Measurements from ENCODE around the gene SDK2.

The SDK2 gene

DNA sequence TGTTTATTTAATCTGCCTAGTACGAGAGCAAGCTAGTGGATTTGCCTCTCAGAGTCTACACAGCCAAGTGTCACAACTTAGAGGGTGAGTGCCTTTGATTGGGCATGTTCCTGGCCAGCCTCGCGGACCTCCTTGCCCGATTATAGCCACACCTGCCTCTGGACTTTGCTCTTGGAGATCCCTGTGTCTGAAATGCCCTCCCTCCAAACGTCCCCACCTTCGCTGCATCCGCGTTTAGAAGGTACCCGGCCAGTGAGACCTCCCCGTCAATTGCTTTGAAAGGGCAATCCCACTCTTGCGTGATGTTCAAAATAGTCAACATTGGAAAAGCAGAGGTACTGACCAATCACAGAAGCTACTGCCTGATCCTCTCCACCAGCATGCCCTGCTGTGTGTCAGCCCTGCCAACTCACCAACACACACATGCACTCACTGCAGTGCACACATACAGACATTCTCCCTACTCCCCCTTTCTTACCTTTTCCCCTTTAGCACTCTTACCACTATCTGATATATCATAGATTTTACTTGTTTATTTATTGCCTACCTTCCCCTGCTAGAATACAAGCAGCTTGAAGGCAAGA lies 6.5 kb upstream of the SDK2 start:
- DNase-seq: no peak

DNA sequence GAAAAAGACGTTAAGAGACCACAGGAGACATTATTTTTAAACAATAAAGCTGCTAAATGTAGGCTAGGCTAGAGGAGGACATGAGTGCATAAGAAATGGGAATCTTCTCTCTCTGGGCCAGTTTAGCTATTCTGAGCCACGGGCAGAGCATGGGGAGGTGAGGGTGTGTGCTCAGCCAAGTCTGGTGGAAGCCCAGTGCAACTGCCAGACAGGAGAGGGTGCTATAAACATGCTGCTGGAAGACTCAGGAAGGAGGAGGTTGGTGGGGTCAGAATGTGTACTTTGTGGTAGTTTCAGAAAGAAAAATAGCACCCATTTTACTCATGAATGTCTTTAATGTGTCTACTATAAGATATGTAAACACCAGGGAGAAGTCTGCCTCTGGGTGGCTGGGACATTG lies 5.9 kb upstream of the SDK2 start:
- DNase-seq: no peak

DNA sequence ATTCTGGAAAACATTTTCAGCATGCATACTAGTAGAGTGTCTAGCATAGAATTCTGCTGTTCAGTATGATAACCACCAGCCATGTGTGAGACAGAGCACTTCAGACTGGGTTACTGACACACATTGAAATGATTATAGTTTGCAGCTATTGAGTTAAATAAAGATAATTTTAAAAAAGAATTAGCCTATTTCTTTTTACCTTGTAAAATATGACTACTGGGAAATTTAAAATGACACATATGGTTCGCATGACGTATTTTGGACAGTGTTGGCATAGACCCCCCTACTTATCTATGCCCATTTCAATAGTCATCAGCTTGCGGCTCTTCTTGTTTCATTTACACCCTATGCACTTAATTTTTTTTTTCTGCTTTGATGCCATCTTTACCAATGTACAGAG lies 4.7 kb upstream of the SDK2 start:
- DNase-seq: no peak

DNA sequence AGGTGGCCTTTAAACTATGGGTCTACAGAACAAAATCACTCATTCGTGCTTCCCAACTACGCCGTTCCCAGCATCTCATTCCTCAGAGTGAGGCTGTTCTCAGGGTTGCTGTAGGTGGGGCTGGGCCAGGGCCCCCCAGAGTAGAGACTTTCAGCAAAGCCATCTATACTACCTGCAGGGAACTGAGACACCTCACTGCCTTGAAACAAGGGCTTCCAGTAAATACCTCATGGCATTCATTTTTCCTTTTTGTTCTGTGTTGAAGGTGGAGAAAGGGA lies 4.2 kb upstream of the SDK2 start:
- no peak for DNase-seq

DNA sequence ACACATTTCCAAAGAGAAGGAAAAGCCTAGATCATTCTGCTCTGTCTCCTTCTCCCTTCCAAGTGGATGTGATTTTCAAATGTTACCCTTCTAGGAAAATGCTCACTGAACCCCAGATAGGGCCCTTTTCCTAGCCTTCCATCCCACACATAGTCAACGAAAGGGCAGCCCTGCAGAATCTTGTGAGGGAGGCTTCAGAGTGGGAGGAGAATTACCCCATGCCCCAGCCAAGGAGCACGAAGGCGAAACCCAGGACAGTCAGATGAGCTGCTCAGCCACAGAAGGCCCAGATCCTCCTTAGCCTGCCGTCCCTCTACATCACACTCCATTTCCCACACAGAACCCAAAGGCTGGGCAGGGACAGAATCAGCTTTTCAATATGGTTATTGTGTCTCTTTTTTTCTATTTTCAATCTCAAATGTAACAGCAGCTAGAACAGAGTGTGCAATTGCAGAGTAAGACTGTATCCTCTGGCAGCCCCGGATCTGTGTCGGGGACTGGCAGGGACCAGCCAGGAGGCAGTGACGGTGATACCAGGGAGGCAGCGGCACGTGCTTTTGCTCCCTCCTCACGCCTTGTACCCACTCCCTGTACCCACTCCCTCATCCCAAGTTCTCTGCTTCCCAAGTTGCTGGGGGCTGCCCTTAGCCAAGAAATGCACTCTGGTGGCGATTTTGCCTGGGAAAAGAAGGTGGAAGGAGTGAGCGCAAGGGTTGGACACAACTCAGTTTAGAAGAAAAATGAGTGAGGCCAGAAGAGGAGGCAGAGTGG lies 3.7 kb upstream of the SDK2 start:
- no peak for DNase-seq

DNA sequence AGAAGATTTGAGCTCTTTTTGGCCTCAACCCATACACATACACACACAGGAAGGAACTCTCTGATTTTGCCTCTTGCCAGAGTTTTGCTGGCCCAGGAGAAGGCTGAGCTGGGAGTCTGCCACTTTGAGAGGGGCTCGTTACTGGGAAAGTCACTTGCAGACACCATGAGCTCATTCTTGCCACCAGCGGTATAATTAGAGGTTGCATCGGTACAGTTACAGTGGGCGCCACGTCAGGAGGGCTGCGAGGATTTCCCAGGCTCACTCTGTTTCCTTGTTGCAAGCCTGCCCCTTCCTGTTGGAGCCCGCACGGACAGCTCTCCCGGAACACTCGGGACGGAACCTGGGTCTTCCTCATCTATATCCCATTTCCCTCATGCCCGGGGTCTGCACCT lies 3.1 kb upstream of the SDK2 start:
- no peak for DNase-seq

DNA sequence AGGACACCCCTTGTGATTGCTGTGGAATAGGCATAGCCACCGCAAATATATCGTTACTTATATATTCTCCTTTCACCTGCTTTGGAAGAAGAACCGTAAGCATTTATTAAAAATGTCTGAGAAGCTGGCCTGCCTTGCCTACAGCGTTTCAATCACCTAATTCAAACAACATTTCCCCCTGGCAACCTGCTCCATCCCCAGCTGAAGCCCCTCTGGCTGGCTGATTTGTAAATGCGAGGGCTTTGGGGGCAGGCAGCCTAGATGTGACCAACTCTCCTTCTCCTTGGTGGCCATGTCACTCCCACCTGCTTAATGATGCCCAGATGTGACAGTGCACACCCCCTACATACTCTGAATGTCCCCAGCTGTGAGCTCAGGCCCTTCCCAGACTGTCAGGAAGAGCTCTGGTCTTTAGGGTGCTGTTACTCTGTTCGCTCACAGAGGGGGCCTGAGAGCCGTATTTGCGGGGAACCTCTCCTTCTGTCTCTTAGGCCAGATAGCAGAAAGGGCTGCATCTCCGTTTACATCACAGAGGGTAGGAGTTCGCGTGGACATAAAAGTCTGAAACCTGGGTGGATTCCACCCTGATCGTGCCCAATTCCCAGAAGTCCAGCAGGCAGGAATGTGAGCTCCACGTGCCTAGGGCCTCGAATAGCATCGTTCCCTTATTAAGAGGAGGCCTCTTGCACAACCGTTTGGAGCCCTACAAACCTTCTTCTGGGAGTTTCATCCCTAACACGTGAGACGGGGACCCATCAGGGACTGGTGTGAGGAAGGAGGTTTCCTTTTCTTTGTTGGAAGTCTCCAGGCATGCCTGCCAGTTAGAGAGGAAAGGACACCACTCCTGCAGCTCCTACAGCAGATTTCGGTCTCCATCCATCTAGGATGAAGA lies 2.4 kb upstream of the SDK2 start:
- no peak for DNase-seq

DNA sequence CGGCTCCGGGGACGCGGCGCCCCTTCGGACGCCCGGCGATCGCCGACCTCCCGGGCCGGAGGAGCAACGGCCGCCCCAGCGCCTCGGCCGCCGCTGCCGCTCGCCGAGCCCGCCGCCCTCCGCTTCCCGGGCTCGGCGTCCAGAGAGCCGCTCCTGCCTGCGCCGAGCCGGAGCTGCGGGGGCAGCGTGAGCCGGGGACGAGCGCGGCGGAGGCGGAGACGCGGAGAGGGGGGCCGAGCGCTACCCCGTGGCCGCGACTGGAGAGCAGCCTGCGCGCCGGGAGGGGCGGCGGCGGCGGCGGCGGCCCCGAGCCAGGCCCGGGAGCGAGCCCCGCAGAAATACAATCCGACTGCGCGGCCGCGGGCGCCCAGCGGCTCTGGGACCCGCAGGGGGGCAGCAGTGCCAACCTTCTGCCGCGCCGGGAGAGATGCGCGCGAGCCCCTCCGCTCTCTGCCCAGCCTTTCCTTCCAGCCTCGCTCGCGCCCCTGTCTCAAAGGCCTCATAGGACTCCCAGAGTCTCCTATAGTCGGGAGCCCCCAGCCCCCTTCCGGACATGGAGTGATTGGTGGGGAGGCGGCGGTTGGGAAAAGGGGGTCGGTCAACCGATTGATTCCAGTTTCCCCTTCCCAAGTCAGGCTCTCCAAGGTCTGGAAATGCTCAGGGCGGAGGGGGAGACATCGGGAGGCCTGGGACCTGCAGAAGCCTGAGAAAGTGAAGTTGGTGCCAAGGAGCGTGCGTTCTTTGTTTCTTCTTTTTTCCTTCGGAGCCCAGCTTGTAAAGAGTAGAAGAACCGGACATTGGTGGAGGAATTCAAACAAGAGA lies 1.0 kb upstream of the SDK2 start:
- no peak for DNase-seq

DNA sequence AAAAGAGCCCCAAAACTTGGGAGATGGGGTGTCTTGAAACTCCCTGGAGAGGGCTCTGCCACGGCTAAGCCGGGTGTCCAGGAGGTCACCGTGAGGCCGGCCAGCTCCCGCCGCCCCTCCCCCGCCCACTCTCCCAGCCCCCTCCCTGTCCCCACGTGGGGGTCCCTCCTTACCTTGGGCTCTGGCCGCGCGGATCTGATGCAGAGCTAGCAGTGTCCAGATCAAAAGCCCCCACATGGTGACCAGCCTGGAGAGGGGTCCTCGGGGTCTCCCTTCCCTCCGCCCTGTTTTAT lies 447 bp downstream of the SDK2 start:
- no peak for DNase-seq

DNA sequence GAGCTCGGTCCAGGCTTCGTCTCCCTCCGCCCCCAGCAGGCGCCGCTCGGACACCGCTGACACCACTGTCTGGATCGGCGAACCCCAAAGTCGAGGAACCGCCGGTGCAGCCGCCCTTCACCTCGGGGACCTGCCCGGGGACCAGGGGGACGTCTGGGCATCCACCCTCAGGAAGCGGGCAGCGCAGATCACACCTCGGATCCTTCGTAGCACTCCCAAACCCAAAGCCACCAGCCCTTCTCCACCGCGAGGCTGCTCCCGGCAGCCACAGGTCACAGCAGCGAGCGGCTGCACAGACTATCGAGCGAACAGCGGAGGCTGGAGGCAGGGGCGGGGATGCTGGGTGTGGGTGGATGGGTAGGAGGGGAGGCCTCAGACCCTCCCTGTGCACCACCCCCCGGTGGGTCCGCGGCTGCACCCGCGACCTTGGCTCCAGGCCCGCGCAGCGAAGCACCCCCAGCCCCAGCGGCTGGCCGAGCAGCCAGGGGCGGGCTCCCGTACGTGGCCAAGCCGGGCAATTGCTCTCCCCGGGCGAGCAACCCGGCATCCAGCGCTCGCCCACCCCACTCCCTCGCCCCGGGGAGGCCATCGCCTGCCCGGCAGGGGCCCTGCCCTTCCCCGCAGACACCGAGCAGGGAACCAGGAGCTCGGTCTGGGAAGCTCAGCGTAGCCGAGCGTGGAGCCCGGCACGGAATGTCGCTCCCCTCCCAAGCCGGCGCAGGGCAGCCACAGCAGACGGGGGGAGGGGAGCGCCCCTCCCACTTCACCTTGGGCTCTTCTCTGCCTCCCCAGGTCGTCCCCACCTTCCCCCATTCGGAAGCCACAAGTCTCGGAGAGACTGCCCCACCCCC lies 1.0 kb downstream of the SDK2 start:
- DNase-seq: no peak

DNA sequence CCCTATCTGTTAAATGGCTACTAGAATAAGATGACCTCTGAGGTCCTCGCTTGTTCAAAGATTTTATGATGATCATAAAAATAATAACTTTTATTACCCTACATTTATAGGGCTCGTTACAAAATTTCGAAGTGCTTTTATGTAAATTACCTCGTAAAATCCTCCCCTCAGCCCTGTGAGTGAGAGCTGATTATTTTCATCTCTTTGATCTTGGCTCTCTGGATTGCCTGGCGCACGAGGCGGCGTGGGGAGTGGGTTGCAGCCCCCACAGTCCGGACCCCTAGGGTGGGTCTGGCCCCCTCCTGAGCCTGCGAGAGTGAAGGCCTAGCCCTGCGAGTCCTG lies 1.6 kb downstream of the SDK2 start:
- DNase-seq: no peak

DNA sequence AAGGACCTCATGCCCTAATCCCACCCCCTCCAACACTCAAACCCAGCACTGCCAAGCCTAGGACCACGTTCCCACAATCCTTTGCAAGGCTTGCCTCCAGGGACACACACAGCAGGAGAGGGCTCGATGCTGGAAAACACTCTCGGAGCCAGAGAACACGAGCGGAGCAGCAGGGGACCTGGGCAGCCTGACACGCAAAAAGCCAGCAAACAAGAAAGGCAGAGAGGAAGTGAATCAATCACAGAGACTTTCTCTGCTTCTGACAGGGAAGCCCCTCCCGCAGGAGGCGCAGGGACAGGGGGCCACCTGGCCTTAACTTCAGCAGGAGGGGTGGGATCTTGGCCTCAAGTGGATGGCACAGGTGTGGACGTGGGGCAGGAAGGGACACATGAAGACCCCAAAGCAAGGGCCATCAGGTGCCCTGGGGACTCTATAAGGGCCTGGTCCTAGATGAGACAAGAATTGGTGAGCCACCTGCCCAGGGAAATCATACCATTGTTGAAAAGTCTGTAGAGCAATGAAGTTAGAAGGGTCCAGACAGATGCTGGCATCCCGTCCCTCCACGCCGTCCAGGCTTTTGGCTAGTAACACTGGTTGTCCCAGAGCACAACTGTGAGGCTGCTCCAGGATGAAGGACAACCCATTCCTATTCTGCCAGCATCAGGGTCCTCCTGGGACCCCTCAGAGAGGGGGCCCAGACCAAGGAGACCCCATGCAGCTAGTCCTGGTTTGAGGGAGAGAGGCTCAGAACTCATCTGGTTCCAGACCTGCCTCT lies 2.2 kb downstream of the SDK2 start:
- DNase-seq: no peak

DNA sequence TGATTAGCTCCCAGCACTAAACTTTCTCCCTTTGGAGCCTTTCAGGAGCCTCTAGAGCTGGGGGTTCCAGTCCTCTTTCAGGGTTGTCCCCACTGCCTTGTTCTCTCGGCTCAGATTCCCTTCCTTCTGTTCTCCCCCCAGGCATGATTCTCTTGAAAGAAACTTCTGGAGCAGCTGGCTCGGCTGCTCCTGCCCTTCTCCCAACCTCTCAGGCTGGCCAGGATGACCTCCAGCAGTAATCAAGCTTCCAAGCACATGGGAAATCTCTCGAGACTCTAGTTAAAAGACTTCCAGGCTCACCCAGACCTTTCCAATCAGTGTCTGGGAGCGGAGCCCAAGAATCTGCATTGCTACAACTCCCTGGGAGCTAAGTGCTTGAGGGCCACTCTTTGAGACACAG lies 3.6 kb downstream of the SDK2 start:
- no peak for DNase-seq

DNA sequence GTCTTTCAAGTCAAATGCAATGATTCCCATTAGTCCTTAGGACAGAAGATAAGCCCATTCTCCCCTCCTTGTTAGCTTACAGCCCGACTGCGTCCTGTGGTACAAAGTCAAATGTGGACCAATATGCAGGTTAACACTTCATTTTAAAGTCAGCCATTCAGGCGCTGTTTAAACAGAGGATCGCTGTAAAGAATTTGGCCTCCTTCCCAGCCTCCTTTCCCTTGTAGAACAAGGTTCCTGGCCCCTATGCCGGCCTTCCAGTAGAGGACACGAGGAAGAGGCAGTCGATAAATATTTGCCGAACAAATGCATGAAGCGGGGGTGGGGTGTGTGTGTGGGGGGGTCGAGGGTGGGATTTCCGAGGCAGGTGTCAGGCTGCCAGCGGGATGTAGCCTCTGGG lies 4.3 kb downstream of the SDK2 start:
- DNase-seq: no peak

DNA sequence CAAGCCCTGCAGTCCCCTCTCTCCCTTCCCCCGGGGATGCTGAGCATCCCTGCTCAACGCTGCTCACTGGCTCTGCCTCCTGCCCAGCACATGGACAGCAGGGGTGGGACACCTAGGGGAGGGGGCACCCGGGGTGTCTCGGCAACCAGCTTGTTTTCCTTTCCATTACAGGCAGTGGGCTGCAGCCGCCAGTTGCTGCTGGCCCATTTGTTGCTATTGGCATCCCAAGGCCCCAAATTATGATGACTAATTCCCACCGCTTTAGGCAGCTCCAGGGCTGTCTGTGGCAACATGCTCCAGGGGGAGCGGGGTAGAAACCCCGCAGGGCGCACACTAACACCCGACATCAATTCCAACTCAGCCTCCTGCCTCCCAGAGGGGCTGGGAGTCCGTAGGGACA lies 4.9 kb downstream of the SDK2 start:
- no peak for DNase-seq

DNA sequence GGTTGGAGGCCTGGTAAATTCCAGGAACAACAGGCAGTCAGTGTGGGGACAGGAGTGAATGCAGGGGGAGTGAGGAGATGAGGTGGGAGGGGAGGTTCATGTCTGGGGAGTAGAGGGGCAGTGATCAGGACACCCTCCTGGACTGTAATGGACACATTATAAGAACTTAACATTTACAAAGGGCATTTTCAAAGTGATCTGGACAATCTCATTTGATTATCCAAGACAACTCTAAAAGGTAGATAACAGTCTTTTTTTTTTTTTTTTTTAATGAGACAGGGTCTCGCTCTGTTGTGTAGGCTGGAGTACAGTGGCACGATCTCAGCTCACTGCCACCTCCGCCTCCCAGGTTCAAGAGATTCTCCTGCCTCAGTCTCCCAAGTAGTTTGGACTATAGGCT lies 5.7 kb downstream of the SDK2 start:
- no peak for DNase-seq

DNA sequence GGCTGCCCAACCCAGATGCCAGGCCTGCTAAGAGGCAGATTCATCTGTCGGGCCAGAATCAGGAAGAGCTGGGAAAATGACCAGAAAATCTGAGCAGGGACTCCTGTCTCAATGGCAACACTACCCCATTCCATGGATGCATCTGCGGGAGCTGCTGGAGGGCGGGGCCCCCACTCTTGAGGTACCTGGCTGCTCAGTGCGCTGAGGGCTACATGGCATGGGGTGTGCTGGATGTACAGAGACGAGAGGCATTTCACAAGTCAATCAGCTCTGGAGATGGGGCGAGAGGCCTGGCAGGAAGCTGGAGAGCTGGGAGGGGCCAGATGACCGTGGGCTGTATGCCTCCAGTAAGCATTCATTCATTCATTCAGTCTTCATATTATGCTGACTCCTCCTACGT lies 6.4 kb downstream of the SDK2 start:
- no peak for DNase-seq

DNA sequence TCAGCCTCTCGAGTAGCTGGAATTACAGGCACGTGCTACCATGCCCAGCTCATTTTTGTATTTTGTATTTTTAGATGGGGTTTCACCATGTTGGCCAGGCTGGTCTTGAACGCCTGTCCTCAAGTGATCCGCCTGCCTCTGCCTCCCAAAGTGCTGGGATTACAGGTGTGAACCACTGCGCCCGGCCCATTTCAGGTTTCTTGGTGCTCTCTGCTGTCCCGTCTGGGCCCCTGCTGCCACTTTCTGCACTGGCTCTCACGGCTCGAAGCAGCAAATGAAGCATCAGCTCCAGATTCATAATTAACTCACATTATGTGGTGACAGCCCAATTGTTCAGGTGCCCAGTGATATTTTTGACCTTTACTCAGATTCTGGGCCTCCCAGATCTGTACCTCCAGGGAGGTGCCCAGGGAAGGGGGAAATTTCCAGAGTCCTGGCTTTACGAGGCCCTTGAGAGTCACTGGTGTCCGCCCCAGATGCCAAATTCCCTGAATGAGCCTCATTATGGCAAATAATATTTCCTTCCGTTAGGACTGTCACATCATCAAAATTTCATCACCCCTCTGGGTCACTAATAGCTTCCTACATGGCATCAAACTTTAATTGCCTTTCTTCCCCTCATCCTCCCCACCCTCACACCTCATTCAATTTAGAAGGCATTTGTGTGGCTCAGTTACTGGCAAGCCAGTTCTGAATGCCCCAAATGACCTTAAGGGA lies 9.0 kb downstream of the SDK2 start:
- no peak for DNase-seq

DNA sequence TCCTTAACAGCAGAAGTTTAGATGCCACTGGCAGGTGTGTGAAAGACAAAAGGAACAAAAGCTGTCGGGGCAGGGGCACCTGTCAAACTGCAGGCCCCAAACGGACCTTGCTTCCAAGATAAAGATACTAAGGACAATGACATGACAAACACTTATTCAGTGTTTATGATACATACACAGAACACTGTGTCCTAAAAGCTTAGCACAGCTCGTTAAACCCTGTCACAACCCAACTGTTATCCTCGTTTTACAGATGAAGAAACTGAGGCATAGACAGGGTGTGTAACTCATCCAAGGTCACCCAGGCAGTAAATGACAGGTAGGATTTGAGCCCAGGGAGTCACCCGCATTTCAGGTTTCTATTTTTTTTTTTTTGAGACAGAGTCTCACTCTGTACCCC lies 9.6 kb downstream of the SDK2 start:
- DNase-seq: no peak

DNA sequence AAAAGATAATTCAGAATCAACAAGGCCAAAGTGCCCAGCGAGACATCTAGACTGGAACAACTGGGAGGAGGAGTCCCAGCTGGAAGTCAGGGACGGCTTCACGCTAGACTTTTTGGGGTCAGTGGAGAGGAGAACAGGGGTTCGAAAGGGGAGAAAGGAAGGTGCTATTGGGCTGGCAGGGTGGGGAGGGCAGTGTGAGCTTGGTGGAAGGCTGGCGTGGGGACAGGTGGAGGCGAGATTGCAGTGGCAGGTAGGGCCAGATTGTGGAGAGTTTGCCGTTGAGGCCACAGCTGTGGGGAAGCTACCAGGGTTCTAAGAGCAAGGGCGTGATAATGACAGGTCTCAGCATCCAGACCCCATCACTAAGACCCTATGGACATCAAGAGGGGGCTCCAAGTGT lies 10.5 kb downstream of the SDK2 start:
- no peak for DNase-seq

DNA sequence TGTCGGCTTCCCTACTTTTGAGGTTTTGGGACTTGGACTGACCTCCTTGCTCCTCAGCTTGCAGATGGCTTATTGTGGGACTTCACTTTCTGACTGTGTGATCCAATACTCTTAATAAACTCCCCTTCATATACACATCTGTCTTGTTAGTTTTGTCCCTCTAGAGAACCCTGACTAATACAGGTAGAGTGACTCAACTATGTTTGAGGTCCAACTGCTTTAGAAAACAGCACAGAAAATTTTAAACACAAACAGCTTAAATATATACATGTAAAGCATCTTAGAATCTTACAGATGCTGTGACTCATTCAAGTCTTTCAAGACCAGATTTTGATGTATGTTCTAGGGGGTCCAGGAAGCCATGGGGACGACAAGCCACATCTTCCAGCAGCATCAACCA lies 11.7 kb downstream of the SDK2 start:
- no peak for DNase-seq

Measured in GOT3 (cell line).